Body of pancreas (tissue), 4 donors: ENCODE measurements around the gene MRPL28. TPM values are rescaled to one million over a fixed set of nuclear protein-coding genes. Genes with fewer than 3 reads are reported as not detected.

Source experiments
- ATAC-seq: fragments of 150-250 bp; one replicate; pipeline ENCODE4 v1.9.1; 2016
- DNase-seq, 4 donors: peaks; one replicate each; pipeline ENCODE4 v3.0.0-alpha.2; 2019
- H3K27ac ChIP-seq, 4 donors: fragments of 200-600 bp; sonication (generic); 1 replicate in 3 of 4; 2 replicates in 1 of 4; pipeline versions ENCODE4 v1.5.1 to v1.6.1; 2016 to 2019; ENCODE audit warnings: mild to moderate bottlenecking in 1 of 4, mixed read lengths in 1 of 4, moderate library complexity in 1 of 4
- H3K27me3 ChIP-seq, 2 donors: fragments of 200-600 bp; sonication (generic); one replicate each; pipeline ENCODE4 v1.6.0; 2016; ENCODE audit warnings: mild to moderate bottlenecking in 1 of 2
- H3K36me3 ChIP-seq, 2 donors: fragments of 200-600 bp; sonication (generic); replicated peaks in 1 of 2; 2 replicates each; pipeline ENCODE4 v1.5.1; 2016; ENCODE audit warnings: low read depth in 2 of 2; ENCODE audit not compliant: insufficient read depth in 1 of 2
- H3K4me1 ChIP-seq: fragments of 200-600 bp; sonication (generic); one replicate; pipeline ENCODE4 v1.6.0; 2016
- H3K4me3 ChIP-seq, 2 donors: fragments of 200-600 bp; sonication (generic); 1 replicate in 1 of 2; 2 replicates in 1 of 2; pipeline ENCODE4 v1.5.1; 2016 to 2019
- H3K9me3 ChIP-seq, 3 donors: fragments of 200-600 bp; sonication (generic); 1 replicate in 2 of 3; 2 replicates in 1 of 3; pipeline ENCODE4 v1.5.1; 2016
- POLR2A ChIP-seq, 3 donors: fragments of 450-650 bp; IDR thresholded peaks; one replicate each; pipeline ENCODE4 v1.6.1; 2016; ENCODE audit warnings: antibody characterized with exemption in 3 of 3, mild to moderate bottlenecking in 2 of 3
- WGBS, 2 donors: methylation state at CpG; one replicate each; pipeline ENCODE4 v1.1.5; 2017; 5-methylcytosine and 5-hydroxymethylcytosine counted together
- intact Hi-C: fragments of 100-400 bp; cut with DNase I; formaldehyde crosslinking; loops from one replicate; pipeline ENCODE4 v1.15.1; 2023
- total RNA-seq, 2 donors: library from RNA; depleted of rRNA; stranded (reverse); fragments of >200 nt; gene quantifications; one replicate each; pipeline ENCODE4 v1.1.0, GENCODE V29; 2016
- TF ChIP-seq, protein P1 (sequence below), 7 experiments: fragments of 450-650 bp in 4 of 7; fragments of 200-600 bp in 3 of 7; sonication (generic) in 3 of 7; IDR thresholded peaks; one replicate each; pipeline ENCODE4 v1.5.1; 2016 to 2019; ENCODE audit warnings: antibody characterized with exemption in 7 of 7

Gene MRPL28
- total RNA-seq, 2 donors from 2014 or later, result 22.1 to 31.0 TPM

DNA sequence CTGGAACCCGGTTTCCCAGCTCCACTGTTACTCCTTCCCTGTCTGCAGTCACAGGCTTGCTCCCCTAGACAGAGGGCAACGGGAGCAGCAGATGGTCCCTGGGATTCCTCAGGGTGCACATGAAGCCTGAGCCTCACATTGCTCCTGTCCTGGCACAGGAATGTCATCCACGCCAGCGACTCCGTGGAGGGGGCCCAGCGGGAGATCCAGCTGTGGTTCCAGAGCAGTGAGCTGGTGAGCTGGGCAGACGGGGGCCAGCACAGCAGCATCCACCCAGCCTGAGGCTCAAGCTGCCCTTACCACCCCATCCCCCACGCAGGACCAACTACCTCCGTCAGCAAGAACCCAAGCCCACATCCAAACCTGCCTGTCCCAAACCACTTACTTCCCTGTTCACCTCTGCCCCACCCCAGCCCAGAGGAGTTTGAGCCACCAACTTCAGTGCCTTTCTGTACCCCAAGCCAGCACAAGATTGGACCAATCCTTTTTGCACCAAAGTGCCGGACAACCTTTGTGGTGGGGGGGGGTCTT, 29.8 kb upstream of the MRPL28 start:
- DNase-seq (no peak), ATAC-seq (no peak)
- WGBS, 2 donors, result 80 to 85% methylated on average over 4 to 10 of the region's 10 CpGs
- no peak overlapping the region for H3K4me3 ChIP-seq
- H3K36me3 ChIP-seq, result no peaks in the 10 kb centered on the region
- peaks cover 37% of the 10 kb centered on the region for H3K4me1 ChIP-seq
- no peaks in the 10 kb centered on the region for H3K27me3 ChIP-seq
- peak overlapping the region in 1 of 4 donors; percentile 97 for H3K27ac ChIP-seq
- H3K9me3 ChIP-seq, result no peaks in the 10 kb centered on the region
- intact Hi-C loops, result no loop called here
- TF ChIP-seq, protein P1, sequence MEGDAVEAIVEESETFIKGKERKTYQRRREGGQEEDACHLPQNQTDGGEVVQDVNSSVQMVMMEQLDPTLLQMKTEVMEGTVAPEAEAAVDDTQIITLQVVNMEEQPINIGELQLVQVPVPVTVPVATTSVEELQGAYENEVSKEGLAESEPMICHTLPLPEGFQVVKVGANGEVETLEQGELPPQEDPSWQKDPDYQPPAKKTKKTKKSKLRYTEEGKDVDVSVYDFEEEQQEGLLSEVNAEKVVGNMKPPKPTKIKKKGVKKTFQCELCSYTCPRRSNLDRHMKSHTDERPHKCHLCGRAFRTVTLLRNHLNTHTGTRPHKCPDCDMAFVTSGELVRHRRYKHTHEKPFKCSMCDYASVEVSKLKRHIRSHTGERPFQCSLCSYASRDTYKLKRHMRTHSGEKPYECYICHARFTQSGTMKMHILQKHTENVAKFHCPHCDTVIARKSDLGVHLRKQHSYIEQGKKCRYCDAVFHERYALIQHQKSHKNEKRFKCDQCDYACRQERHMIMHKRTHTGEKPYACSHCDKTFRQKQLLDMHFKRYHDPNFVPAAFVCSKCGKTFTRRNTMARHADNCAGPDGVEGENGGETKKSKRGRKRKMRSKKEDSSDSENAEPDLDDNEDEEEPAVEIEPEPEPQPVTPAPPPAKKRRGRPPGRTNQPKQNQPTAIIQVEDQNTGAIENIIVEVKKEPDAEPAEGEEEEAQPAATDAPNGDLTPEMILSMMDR (IDR thresholded peaks at IDR 0.05), result no peak
- no peak for TF ChIP-seq POLR2A (IDR thresholded peaks at IDR 0.05)

DNA sequence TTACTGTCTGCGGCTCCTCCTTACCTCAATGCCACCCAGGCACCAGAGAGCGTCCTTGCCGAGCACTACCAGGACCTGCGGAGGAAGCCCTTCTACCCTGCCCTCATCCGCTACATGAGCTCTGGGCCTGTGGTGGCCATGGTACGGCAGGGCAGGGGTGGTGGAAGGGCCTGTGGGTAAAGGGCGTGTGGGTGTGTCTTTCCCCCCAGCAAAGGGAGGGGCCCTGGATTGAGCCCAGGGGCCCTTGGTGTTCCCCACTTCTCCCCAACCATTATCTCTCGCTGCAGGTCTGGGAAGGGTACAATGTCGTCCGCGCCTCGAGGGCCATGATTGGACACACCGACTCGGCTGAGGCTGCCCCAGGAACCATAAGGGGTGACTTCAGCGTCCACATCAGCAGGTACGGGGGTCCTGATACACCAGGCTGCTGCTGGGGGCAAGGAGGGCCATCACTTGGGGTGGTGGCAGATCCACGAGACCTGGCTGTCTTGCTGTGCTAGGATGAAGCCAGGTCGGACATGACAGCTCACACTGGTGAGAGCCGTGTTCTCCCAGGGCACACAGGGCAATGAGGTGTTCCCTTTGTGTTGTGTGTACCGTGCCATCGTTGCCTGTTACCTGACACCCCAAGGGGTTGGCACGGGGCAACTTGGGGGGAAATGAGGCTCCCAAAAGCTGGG, 29.1 kb upstream of the MRPL28 start:
- no peaks in the 10 kb centered on the region for H3K9me3 ChIP-seq
- H3K27me3 ChIP-seq, result no peaks in the 10 kb centered on the region
- intact Hi-C loops, result loop anchor here (5.0 kb wide), 1 partner anchor 83 kb away; no protein-coding TSS in a partner anchor
- WGBS, 2 donors, result 84% methylated on average over 22 of the region's 22 CpGs; no CpG with 5 or more reads in 1 of the 2 donors
- no peak overlapping the region for H3K27ac ChIP-seq
- DNase-seq (no peak), ATAC-seq (no peak)
- no peak for TF ChIP-seq POLR2A (IDR thresholded peaks at IDR 0.05)
- TF ChIP-seq, protein P1 (IDR thresholded peaks at IDR 0.05), result no peak
- H3K4me1 ChIP-seq, result peaks cover 37% of the 10 kb centered on the region
- no peaks in the 10 kb centered on the region for H3K36me3 ChIP-seq
- no peak overlapping the region for H3K4me3 ChIP-seq

DNA sequence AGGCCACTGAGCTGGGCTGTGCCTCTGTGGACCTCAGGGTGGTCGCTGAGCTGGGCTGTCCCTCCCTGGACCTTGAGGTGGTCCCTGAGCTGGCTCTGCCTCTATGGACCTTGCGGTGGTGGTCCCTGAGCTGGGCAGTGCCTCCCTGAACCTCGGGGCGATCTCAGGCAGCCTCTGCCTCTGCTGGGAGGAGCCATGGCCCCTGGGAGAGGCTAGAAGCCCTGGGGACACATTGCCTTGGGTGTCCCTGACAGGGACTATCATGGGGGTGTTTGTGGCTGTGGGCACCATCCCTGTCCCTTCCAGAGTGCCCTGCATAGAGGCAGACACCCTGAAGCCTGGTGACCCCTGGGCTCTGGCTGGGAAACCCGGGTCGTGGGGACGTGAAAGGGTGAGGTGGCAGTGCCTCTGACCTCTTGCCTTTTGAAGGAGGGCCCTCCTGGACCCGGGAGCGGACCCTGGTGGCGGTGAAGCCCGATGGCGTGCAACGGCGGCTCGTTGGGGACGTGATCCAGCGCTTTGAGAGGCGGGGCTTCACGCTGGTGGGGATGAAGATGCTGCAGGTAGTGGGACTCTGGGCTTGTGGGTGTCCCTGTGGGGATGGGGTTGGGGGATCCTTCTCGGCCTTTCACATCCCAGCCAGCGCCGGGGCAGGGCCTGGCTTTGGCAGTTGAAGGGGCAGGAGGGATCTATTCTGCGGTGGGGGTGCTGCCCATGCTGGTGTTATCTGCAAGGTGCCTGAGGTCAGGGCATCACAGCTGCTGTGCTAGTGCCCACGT, 28.4 kb upstream of the MRPL28 start:
- Histone ChIP-seq H3K27ac (peak overlapping the region in 3 of 4 donors; percentile 64 to 82 (median 66)), H3K4me1 (peaks cover 37% of the 10 kb centered on the region), H3K4me3 (no peak overlapping the region), H3K9me3 (no peaks in the 10 kb centered on the region), H3K27me3 (no peaks in the 10 kb centered on the region), H3K36me3 (no peaks in the 10 kb centered on the region)
- 83% methylated on average over 7 to 20 of the region's 24 CpGs for WGBS, 2 donors
- ATAC-seq (no peak), DNase-seq (no peak)
- intact Hi-C loops, result loop anchor here (5.0 kb wide), 1 partner anchor 84 kb away; no protein-coding TSS in a partner anchor
- no peak for TF ChIP-seq POLR2A (IDR thresholded peaks at IDR 0.05)
- TF ChIP-seq, protein P1 (IDR thresholded peaks at IDR 0.05), result no peak

DNA sequence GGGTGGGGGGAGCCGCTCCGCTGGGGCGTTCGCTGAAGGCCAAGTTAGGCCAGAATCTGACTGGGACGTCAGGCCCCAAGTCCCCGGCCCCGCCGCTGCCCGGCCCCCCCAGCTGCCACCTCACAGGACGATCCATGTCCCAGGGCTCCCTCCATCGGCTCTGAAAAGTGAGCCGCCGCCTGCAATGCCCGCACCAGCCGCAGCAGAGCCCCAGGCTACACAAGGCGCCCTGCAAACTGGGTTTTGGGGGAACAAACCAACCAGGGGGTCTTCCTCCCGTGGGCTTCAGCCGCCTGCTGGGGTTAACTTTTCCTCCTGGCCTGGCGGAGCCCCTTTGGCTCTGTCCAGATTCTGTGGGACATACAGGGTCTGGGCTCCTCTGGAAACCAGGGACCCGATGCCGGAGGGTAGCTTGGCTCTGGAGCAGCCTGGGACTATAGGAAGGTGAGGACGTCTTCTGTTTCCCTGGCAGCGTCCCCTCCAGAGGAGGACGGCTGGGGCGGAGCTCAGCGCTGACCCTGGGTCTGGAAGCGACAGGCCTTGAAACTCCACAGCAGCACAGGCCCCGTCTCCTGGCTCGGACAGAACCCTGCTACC, 27.5 kb upstream of the MRPL28 start:
- DNase-seq (peak; percentile 83 to 87 (median 86)), ATAC-seq (peak; percentile 43)
- WGBS, 2 donors, result 8 to 33% methylated on average over 2 to 29 of the region's 29 CpGs
- TF ChIP-seq, protein P1 (IDR thresholded peaks at IDR 0.05), result peak; percentile 39 to 70 (median 60)
- no peak for TF ChIP-seq POLR2A (IDR thresholded peaks at IDR 0.05)
- H3K4me1 ChIP-seq, result peaks cover 34% of the 10 kb centered on the region
- intact Hi-C loops, result loop anchor here (5.0 kb wide), 1 partner anchor 84 kb away; no protein-coding TSS in a partner anchor
- H3K27me3 ChIP-seq, result no peaks in the 10 kb centered on the region
- H3K9me3 ChIP-seq, result no peaks in the 10 kb centered on the region
- peak overlapping the region; percentile 64 to 82 (median 66) for H3K27ac ChIP-seq
- H3K4me3 ChIP-seq, result no peak overlapping the region
- H3K36me3 ChIP-seq, result no peaks in the 10 kb centered on the region
